Dendritic cell treated with granulocyte-macrophage colony-stimulating factor and Interleukin-4, amounts not matched to agents 40 ng/mL and 50 ng/mL, for 4 days (primary cell): ENCODE measurements around the gene ANKRD53.

Experiments used
- H3K27ac Mint-ChIP-seq: one replicate; pipeline ENCODE4 v1.8.0; 2022; ENCODE audit warnings: mild to moderate bottlenecking, mixed read lengths
- H3K27me3 Mint-ChIP-seq: one replicate; pipeline ENCODE4 v1.8.0; 2022; ENCODE audit warnings: mild to moderate bottlenecking, mixed read lengths
- H3K36me3 Mint-ChIP-seq: one replicate; pipeline ENCODE4 v1.8.0; 2022; ENCODE audit warnings: low read depth, mixed read lengths
- H3K4me1 Mint-ChIP-seq: one replicate; pipeline ENCODE4 v1.8.0; 2022; ENCODE audit warnings: low read depth, mixed read lengths
- H3K4me3 Mint-ChIP-seq: one replicate; pipeline ENCODE4 v1.8.0; 2022; ENCODE audit warnings: mild to moderate bottlenecking, moderate library complexity, mixed read lengths
- H3K9me3 Mint-ChIP-seq: one replicate; pipeline ENCODE4 v1.8.0; 2022; ENCODE audit warnings: mixed read lengths
- intact Hi-C: fragments of 100-400 bp; cut with micrococcal nuclease; formaldehyde crosslinking; loops from one replicate; pipeline ENCODE4 v1.15.0; 2022

Gene ANKRD53

GRCh38 chr2:70939001-70939838 is 39.2 kb upstream of the ANKRD53 start:
- Mint-ChIP-seq H3K4me1 (peaks cover 10% of the 10 kb centered on the region), H3K27ac (no peak overlapping the region)

DNA sequence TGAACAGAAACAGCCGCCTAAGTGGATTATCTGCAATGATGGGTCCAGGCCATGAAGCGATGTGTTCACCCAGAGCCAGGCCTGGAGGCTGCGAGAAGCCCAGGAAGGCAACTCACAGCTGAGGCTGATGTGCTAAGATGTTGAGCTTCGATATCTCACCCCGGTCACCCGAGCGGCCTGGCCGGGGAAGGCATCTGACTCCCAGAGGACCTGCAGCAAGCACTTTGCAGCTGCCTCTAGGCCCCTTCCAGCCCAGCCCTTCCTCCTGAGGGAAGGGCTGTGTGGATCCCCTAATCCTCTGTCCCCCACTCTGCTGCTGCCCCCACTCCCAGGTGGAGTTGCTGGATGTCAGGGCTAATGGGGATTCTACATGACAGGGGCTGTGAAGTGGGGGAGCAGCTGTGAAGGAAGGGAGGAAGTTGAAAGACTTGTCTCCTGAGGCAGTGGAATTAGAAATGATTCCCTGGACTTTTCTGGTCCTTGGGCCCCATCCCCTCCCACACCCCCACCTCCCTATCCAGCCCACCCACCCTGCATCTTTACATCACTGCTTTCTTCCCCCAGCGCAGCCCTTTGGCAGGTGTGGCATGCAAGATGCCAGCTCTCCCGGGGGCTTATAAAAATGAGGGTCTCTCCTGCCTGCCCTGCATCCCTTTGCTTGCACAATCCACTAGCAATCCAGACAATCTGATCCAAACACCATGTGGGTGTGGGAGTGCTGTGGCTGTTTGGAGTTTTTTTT is 38.4 kb upstream of the ANKRD53 start:
- Mint-ChIP-seq H3K9me3 (no peaks in the 10 kb centered on the region), H3K4me1 (peaks cover 10% of the 10 kb centered on the region), H3K4me3 (no peak overlapping the region), H3K27me3 (peaks cover 55% of the 10 kb centered on the region), H3K36me3 (no peaks in the 10 kb centered on the region), H3K27ac (no peak overlapping the region)
- intact Hi-C loops: loop anchor here (10.0 kb wide), 2 partner anchors 285 to 635 kb away; partner anchors contain the start of gene FAM136A

More at GRCh38 chr2:70939001-70939838, 39.2 kb upstream of the ANKRD53 start:
- H3K27me3 Mint-ChIP-seq: peaks cover 53% of the 10 kb centered on the region
- intact Hi-C loops: no loop called here
- no peak overlapping the region for H3K4me3 Mint-ChIP-seq
- no peaks in the 10 kb centered on the region for H3K36me3 Mint-ChIP-seq
- H3K9me3 Mint-ChIP-seq: no peaks in the 10 kb centered on the region

DNA sequence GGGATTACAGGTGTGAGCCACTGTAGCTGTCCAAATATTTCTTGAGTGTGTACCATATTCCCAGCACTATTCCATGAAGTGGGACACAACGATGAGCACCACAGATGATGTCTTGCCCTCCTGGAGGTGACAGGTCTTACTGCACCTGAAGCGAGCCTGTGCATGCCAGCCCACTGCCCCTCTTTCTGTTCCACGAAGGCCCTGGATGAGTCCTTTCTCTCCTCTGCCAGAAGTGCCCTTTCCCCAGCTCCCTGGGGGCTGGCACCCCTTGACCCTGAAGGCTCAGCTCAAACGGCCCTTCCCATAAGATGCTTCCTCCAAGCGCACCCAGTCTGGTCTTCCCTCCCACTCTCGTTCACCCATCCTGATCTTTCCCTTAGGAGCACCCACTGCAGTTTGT is 37.2 kb upstream of the ANKRD53 start:
- H3K36me3 Mint-ChIP-seq: no peaks in the 10 kb centered on the region
- H3K27me3 Mint-ChIP-seq: peaks cover 53% of the 10 kb centered on the region
- peaks cover 15% of the 10 kb centered on the region for H3K4me1 Mint-ChIP-seq
- no peak overlapping the region for H3K4me3 Mint-ChIP-seq
- H3K27ac Mint-ChIP-seq: no peak overlapping the region
- intact Hi-C loops: loop anchor here (10.0 kb wide), 2 partner anchors 286 to 636 kb away; partner anchors contain the start of gene FAM136A
- no peaks in the 10 kb centered on the region for H3K9me3 Mint-ChIP-seq

DNA sequence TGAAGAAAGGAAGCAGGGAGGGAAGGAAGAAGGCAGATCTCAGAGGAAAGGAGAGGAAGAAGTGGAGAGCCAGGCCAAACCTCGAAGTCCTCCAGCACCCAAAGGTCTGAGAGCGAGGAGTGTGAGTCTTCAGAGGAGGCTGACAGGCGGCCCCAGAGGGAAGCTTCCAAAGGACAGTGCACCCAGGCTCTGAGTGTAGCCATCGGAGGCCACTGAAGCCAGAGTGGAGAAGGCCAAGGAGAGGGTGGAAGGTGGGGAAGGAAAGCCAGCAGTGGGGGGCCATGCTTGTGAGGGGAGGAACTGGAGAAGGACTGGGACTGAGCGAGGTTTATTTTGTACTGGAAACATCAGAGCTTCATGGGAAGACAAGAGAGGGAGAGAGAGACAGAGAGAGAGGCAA is 36.7 kb upstream of the ANKRD53 start:
- H3K27me3 Mint-ChIP-seq: peaks cover 53% of the 10 kb centered on the region
- intact Hi-C loops: loop anchor here (10.0 kb wide), 2 partner anchors 287 to 637 kb away; partner anchors contain the start of gene FAM136A
- H3K4me1 Mint-ChIP-seq: peaks cover 15% of the 10 kb centered on the region
- H3K36me3 Mint-ChIP-seq: no peaks in the 10 kb centered on the region
- H3K4me3 Mint-ChIP-seq: no peak overlapping the region
- no peak overlapping the region for H3K27ac Mint-ChIP-seq
- no peaks in the 10 kb centered on the region for H3K9me3 Mint-ChIP-seq

DNA sequence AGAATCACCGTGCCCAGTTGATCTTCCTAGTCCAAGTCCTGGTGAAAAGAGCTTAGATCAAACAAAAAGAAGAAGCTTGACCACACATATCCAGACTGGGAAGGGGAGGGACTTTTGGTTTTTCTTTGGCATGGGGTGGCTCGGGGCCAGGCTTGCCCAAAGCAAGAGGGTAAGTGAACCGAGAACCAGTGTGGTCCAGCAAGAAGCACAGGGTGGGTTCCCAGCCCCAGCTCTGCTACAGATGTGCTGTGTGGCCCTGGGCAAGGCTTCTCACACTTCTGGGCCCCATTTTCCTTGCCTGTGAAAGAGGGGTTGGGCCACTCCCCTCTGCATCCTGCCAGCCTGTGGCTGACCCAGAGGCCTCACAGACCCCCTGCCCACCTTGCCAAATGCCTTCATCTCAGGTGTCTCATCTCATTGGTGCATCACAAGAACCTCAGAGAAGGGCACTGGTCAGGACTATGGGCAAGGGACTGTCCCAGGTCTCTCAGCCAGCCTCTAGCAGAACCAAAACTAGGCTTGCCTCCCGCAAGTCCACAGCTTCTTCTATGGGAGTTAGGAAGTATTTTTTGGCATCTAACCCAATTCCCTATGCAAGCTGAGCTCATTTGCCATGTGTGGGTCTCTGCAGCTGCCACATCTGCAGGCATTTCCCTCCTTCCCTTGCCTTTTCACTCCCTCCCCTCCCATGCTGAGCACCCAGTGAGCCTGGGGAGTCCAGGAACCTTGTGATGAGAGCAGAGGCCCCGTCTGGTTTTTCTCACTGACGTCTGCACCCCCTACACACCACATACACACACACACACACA is 35.8 kb upstream of the ANKRD53 start:
- H3K4me3 Mint-ChIP-seq: no peak overlapping the region
- H3K27me3 Mint-ChIP-seq: peaks cover 61% of the 10 kb centered on the region
- no peaks in the 10 kb centered on the region for H3K36me3 Mint-ChIP-seq
- no peaks in the 10 kb centered on the region for H3K9me3 Mint-ChIP-seq
- intact Hi-C loops: loop anchor here (10.0 kb wide), 2 partner anchors 288 to 638 kb away; partner anchors contain the start of gene FAM136A
- peaks cover 10% of the 10 kb centered on the region for H3K4me1 Mint-ChIP-seq
- no peak overlapping the region for H3K27ac Mint-ChIP-seq

DNA sequence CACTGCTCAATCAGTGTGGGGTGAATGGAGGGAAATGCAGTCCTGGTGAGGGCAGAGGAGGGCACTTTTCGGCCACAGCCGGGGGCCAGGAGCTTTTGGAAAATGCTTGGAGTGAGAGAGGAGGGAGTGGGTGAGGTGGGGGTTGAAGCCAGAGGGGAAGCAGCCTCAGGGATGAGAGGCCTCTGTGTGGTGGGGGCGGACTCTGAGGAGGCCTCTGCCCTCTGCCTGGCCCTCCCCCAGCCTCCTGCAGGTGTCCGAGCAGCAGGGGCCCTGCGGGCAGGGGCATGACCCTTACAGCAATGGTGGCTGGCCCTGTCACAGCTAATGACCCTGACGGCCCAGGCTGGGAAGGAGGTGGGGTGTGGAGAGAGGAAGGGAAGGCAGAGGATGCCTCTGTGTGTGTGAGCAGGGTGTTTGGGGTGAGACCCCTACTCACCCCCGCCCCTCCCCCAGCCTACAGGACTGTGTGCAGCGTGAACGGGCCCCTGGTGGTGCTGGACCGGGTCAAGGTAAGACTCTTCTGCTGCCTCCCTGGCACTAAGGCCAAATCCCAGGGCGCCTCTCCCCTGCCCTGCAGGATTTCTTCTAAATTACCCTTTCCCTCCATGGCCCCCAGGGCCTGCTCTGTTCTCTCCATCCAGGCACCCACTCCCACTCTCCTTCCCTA is 35.1 kb upstream of the ANKRD53 start:
- intact Hi-C loops: loop anchor here (10.0 kb wide), 2 partner anchors 289 to 639 kb away; partner anchors contain the start of gene FAM136A
- Mint-ChIP-seq H3K27me3 (peaks cover 63% of the 10 kb centered on the region), H3K9me3 (no peaks in the 10 kb centered on the region), H3K27ac (no peak overlapping the region), H3K36me3 (no peaks in the 10 kb centered on the region), H3K4me1 (peaks cover 16% of the 10 kb centered on the region), H3K4me3 (no peak overlapping the region)

- Mint-ChIP-seq H3K9me3 (no peaks in the 10 kb centered on the region), H3K36me3 (no peaks in the 10 kb centered on the region)
- intact Hi-C loops: loop anchor here (10.0 kb wide), 2 partner anchors 289 to 639 kb away; partner anchors contain the start of gene FAM136A
These were observed 34.2 kb upstream of the ANKRD53 start for GRCh38 chr2:70944111-70944690.

DNA sequence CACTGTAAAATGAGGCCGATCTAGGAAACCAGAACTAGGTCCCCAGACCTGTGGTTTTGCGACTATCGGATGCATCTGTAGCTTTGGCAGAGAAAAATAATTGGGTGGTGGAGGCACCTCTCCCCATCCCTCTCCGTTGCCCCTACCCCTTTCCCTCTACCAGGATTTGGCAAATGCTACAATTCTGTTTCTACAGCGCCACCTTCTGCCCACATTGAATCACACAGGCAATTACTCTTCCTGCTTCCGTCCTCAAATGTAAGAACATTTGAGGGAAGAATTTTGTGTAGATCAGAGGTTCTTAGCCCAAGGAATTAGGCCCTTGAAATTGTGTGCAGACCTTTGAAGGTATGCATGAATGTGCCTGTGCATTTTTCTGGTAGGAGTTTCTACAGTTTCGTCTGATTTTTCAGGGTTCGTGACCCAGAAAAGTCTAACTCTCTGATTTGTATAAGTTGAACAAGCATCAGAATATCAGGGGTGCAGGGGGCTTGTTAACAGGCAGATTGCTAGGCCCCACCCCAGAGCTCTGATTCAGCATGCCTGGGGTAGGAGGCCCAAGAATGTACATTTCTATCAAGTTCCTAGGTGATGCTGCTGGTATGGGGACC is 31.5 kb upstream of the ANKRD53 start:
- no peaks in the 10 kb centered on the region for H3K36me3 Mint-ChIP-seq
- H3K9me3 Mint-ChIP-seq: no peaks in the 10 kb centered on the region
- intact Hi-C loops: loop anchor here (1.0 to 10.0 kb wide), 4 partner anchors 76 to 642 kb away; partner anchors contain the start of gene FAM136A
- no peak overlapping the region for H3K27ac Mint-ChIP-seq
- peaks cover 55% of the 10 kb centered on the region for H3K27me3 Mint-ChIP-seq
- peaks cover 21% of the 10 kb centered on the region for H3K4me1 Mint-ChIP-seq
- H3K4me3 Mint-ChIP-seq: no peak overlapping the region

More at GRCh38 chr2:70944111-70944690, 34.2 kb upstream of the ANKRD53 start:
- Mint-ChIP-seq H3K4me3 (no peak overlapping the region), H3K27ac (no peak overlapping the region), H3K27me3 (peaks cover 61% of the 10 kb centered on the region), H3K4me1 (peaks cover 21% of the 10 kb centered on the region)

- no peaks in the 10 kb centered on the region for H3K36me3 Mint-ChIP-seq
- H3K27ac Mint-ChIP-seq: no peak overlapping the region
- no peak overlapping the region for H3K4me3 Mint-ChIP-seq
- peaks cover 59% of the 10 kb centered on the region for H3K27me3 Mint-ChIP-seq
- intact Hi-C loops: loop anchor here (1.0 to 10.0 kb wide), 4 partner anchors 77 to 643 kb away; partner anchors contain the start of gene FAM136A
- peaks cover 21% of the 10 kb centered on the region for H3K4me1 Mint-ChIP-seq
- no peaks in the 10 kb centered on the region for H3K9me3 Mint-ChIP-seq
These were observed 30.8 kb upstream of the ANKRD53 start for GRCh38 chr2:70947556-70948184.

GRCh38 chr2:70948337-70949003 is 30.0 kb upstream of the ANKRD53 start:
- peaks cover 62% of the 10 kb centered on the region for H3K27me3 Mint-ChIP-seq
- peaks cover 16% of the 10 kb centered on the region for H3K4me1 Mint-ChIP-seq

GRCh38 chr2:70949086-70949485 is 29.3 kb upstream of the ANKRD53 start:
- Mint-ChIP-seq H3K27ac (no peak overlapping the region), H3K4me1 (peaks cover 16% of the 10 kb centered on the region), H3K4me3 (no peak overlapping the region), H3K36me3 (no peaks in the 10 kb centered on the region), H3K9me3 (no peaks in the 10 kb centered on the region), H3K27me3 (peaks cover 64% of the 10 kb centered on the region)
- intact Hi-C loops: loop anchor here (10.0 kb wide), 2 partner anchors 294 to 644 kb away; partner anchors contain the start of gene FAM136A

More at GRCh38 chr2:70948337-70949003, 30.0 kb upstream of the ANKRD53 start:
- Mint-ChIP-seq H3K9me3 (no peaks in the 10 kb centered on the region), H3K27ac (no peak overlapping the region), H3K4me3 (peak overlapping the region; percentile 61), H3K36me3 (no peaks in the 10 kb centered on the region)
- intact Hi-C loops: loop anchor here (10.0 kb wide), 2 partner anchors 294 to 644 kb away; partner anchors contain the start of gene FAM136A
